Measurements from ENCODE around the gene FAM114A1.

GRCh38 chr4:38989487-38989886, 121.9 kb downstream of the FAM114A1 start:
- TF ChIP-seq HMGXB4 (CRISPR knock-in tag; IDR thresholded peaks at IDR 0.05; ENCODE audit: borderline replicate concordance) (no peak), POLR2A (IDR thresholded peaks at IDR 0.05; ENCODE audit: low read length) (no peak), CTCF (IDR thresholded peaks at IDR 0.05) (no peak), KDM1A (IDR thresholded peaks at IDR 0.05; ENCODE audit: low read depth) (no peak), JUN (IDR thresholded peaks at IDR 0.05) (no peak), EP300 (IDR thresholded peaks at IDR 0.05) (no peak), ZFP36 (IDR thresholded peaks at IDR 0.05; ENCODE audit: borderline replicate concordance, partially characterized antibody) (no peak), RCOR1 (IDR thresholded peaks at IDR 0.05; ENCODE audit: low read depth, low read length) (no peak), RFX5 (IDR thresholded peaks at IDR 0.05) (no peak), BHLHE40 (IDR thresholded peaks at IDR 0.05; ENCODE audit: low read depth, low read length) (no peak), MAZ (IDR thresholded peaks at IDR 0.05; ENCODE audit: borderline replicate concordance, low read depth, low read length) (no peak), USF2 (IDR thresholded peaks at IDR 0.05) (no peak)
